HepG2 (cell line): Measurements from ENCODE around the gene CDA. TPM values are rescaled to one million over a fixed set of nuclear protein-coding genes. Genes with fewer than 3 reads are reported as not detected.

Source experiments
- GABPA ChIP-seq, 2 experiments: IDR thresholded peaks; 2 replicates each; pipeline ENCODE4 v1.6.1; 2011 to 2016; ENCODE audit warnings: low read depth in 2 of 2, low read length in 1 of 2, missing biosample characterization in 1 of 2, missing genetic modification characterization in 1 of 2
- GFI1 ChIP-seq: sonication (generic); formaldehyde crosslinking; IDR thresholded peaks from 2 replicates; pipeline ENCODE4 v1.5.0; 2020; ENCODE audit warnings: missing genetic modification reagents, mild to moderate bottlenecking, borderline replicate concordance
- KDM2A ChIP-seq: sonication (generic); formaldehyde crosslinking; IDR thresholded peaks from 2 replicates; pipeline ENCODE4 v1.4.0; 2020; ENCODE audit warnings: low read depth, missing genetic modification reagents, borderline replicate concordance
- KLF6 ChIP-seq: IDR thresholded peaks from 2 replicates; pipeline ENCODE4 v1.8.0; 2016; ENCODE audit warnings: missing biosample characterization, missing genetic modification reagents
- NR2F2 ChIP-seq: IDR thresholded peaks from 2 replicates; pipeline ENCODE4 v1.6.1; 2012; ENCODE audit warnings: low read depth, inconsistent platforms, borderline replicate concordance
- RFX5 ChIP-seq: IDR thresholded peaks from 2 replicates; pipeline ENCODE4 v1.6.1; 2011; ENCODE audit warnings: low read depth, low read length, improper control_type of control experiment
- SMYD3 ChIP-seq: sonication (generic); formaldehyde crosslinking; IDR thresholded peaks from 2 replicates; pipeline ENCODE4 v1.8.1; 2023; ENCODE audit warnings: mild to moderate bottlenecking, missing genetic modification reagents
- SNAPC2 ChIP-seq: sonication (generic); formaldehyde crosslinking; IDR thresholded peaks from 2 replicates; pipeline ENCODE4 v1.8.1; 2022; ENCODE audit warnings: mild to moderate bottlenecking, missing genetic modification reagents
- ZC3H13 ChIP-seq: sonication (generic); formaldehyde crosslinking; IDR thresholded peaks from 2 replicates; pipeline ENCODE4 v1.8.1; 2023; ENCODE audit warnings: mild to moderate bottlenecking, missing genetic modification reagents, moderate library complexity
- ZFP82 ChIP-seq: sonication (generic); formaldehyde crosslinking; IDR thresholded peaks from 2 replicates; pipeline ENCODE4 v1.5.1; 2020; ENCODE audit warnings: mild to moderate bottlenecking, missing genetic modification reagents, borderline replicate concordance
- ZMYM4 ChIP-seq: sonication (generic); formaldehyde crosslinking; IDR thresholded peaks from 2 replicates; pipeline ENCODE4 v1.8.1; 2023; ENCODE audit warnings: mild to moderate bottlenecking, missing genetic modification reagents
- ZNF451 ChIP-seq: sonication (generic); formaldehyde crosslinking; IDR thresholded peaks from 2 replicates; pipeline ENCODE4 v1.5.0; 2020; ENCODE audit warnings: mild to moderate bottlenecking, missing genetic modification reagents
- polyA plus RNA-seq, 8 experiments: library from polyadenylated mRNA; depleted of rRNA in 3 of 8; stranded (reverse) in 7 of 8; unstranded in 1 of 8; fragments of >200 nt; fragmentation: Illumina TruSeq in 4 of 8; extraction: Trizol in 4 of 8; gene quantifications; 2 replicates each; pipeline versions ENCODE4 v1.2.1 to v1.2.3, GENCODE V29; 2011 to 2016; ENCODE audit warnings: low read depth in 4 of 8, missing spikeins in 1 of 8, mixed read lengths in 1 of 8; ENCODE audit not compliant: insufficient read depth in 1 of 8
- total RNA-seq, 5 experiments: library from RNA; depleted of rRNA; stranded (reverse); fragments of >200 nt; fragmentation: Illumina TruSeq; extraction: Trizol; gene quantifications; 2 replicates each; pipeline ENCODE4 v1.2.3, GENCODE V29; 2016; ENCODE audit warnings: low read depth in 1 of 5
- TF ChIP-seq, protein P1 (sequence below): sonication (generic); formaldehyde crosslinking; conservative IDR thresholded peaks from 2 replicates; pipeline ENCODE4 v1.4.0; 2020; ENCODE audit warnings: mild to moderate bottlenecking, missing genetic modification reagents, moderate library complexity
- TF ChIP-seq, protein P2 (sequence below): sonication (generic); formaldehyde crosslinking; IDR thresholded peaks from 2 replicates; pipeline ENCODE4 v1.5.0; 2020; ENCODE audit warnings: missing genetic modification reagents, mild to moderate bottlenecking, borderline replicate concordance
- TF ChIP-seq, protein P3 (sequence below): sonication (generic); formaldehyde crosslinking; IDR thresholded peaks from 2 replicates; pipeline ENCODE4 v1.5.0; 2020; ENCODE audit warnings: mild to moderate bottlenecking, missing genetic modification reagents, borderline replicate concordance
- TF ChIP-seq, protein P4 (sequence below): sonication (generic); formaldehyde crosslinking; IDR thresholded peaks from 2 replicates; pipeline ENCODE4 v1.8.0; 2022; ENCODE audit warnings: low read depth, missing genetic modification reagents
- TF ChIP-seq, protein P5 (sequence below): IDR thresholded peaks from 2 replicates; pipeline ENCODE4 v1.6.1; 2016; ENCODE audit warnings: missing biosample characterization, missing genetic modification reagents, low read depth

Gene CDA
- total and polyA plus RNA-seq, 2 of the 13 experiments (the other 11 are each of a cell fraction or from before 2014, with no cell fraction given) = 0.66 to 2.1 TPM

DNA sequence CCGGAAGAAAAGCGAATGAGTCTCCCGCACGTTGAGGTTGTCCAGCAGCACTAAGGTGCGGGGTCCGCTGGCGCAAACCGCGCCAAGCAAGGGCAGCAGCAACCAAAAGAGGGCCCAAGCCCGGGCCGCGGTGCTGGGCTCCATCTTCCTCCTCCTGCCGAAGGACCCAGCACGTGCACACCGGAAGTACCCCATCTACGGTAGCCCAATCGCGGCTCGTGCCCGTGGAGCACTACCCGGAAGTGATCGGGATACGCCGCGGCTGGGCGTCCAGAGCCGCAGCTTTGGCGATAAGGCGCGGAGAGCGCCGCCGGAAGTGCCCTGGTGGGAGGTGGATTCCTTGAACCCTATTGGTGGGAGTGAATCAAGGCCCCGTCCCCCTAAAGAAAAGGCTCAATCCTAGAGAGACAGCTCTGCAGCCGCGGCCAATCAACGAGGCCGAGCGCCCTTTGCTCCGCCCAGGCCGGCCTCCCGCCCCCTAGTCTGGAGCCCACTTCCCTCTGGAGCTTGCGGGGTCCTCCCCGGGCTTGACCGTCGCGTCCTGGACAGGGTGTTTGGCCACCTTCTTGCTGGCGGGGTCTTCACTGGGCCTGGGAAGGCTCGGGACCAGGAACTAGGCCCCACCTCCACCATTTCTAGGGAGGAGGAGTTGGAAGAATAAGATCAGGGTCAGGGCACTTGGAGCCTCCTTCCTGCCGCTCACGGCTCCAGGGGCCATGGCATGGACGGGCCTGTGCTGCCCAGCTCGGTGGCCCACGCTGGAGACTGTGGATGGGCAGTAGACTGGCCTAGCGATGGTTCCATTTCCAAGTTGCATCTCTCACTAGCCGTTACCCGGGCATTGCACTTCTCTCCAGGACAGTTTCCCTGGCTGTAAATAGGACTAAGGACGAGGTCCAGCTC lies 72.6 kb downstream of the CDA start, which contains the start of gene DDOST (continued):
- TF ChIP-seq, protein P1, sequence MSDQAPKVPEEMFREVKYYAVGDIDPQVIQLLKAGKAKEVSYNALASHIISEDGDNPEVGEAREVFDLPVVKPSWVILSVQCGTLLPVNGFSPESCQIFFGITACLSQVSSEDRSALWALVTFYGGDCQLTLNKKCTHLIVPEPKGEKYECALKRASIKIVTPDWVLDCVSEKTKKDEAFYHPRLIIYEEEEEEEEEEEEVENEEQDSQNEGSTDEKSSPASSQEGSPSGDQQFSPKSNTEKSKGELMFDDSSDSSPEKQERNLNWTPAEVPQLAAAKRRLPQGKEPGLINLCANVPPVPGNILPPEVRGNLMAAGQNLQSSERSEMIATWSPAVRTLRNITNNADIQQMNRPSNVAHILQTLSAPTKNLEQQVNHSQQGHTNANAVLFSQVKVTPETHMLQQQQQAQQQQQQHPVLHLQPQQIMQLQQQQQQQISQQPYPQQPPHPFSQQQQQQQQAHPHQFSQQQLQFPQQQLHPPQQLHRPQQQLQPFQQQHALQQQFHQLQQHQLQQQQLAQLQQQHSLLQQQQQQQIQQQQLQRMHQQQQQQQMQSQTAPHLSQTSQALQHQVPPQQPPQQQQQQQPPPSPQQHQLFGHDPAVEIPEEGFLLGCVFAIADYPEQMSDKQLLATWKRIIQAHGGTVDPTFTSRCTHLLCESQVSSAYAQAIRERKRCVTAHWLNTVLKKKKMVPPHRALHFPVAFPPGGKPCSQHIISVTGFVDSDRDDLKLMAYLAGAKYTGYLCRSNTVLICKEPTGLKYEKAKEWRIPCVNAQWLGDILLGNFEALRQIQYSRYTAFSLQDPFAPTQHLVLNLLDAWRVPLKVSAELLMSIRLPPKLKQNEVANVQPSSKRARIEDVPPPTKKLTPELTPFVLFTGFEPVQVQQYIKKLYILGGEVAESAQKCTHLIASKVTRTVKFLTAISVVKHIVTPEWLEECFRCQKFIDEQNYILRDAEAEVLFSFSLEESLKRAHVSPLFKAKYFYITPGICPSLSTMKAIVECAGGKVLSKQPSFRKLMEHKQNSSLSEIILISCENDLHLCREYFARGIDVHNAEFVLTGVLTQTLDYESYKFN (CRISPR knock-in tag) = peak; percentile 47; the same call in 1 of the 2 replicates
- TF ChIP-seq ZC3H13 (no peak), GABPA (IDR thresholded peaks at IDR 0.05; ENCODE audit: low read depth, low read length) (peak; percentile 93), GABPA (CRISPR knock-in tag; IDR thresholded peaks at IDR 0.05; ENCODE audit: low read depth) (peak; percentile 99), ZFP82 (CRISPR knock-in tag) (no peak), ZMYM4 (peak; percentile 88), KLF6 (CRISPR knock-in tag) (0 out of 2 replicates have a peak, but pooled peaks have one; percentile 14), SNAPC2 (CRISPR knock-in tag) (peak; percentile 91; the same call in 1 of the 2 replicates), KDM2A (CRISPR knock-in tag) (peak; percentile 88), ZNF451 (CRISPR knock-in tag) (no peak; the same call in 1 of the 2 replicates), RFX5 (0 out of 2 replicates have a peak, but pooled peaks have one; percentile 29), SMYD3 (CRISPR knock-in tag) (peak; percentile 75), GFI1 (CRISPR knock-in tag) (no peak), NR2F2 (no peak; the same call in 1 of the 2 replicates)
- TF ChIP-seq, protein P2, sequence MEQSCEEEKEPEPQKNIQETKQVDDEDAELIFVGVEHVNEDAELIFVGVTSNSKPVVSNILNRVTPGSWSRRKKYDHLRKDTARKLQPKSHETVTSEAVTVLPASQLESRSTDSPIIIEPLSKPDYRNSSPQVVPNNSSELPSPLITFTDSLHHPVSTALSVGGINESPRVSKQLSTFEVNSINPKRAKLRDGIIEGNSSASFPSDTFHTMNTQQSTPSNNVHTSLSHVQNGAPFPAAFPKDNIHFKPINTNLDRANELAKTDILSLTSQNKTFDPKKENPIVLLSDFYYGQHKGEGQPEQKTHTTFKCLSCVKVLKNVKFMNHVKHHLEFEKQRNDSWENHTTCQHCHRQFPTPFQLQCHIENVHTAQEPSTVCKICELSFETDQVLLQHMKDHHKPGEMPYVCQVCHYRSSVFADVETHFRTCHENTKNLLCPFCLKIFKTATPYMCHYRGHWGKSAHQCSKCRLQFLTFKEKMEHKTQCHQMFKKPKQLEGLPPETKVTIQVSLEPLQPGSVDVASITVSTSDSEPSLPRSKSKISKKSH = 0 out of 2 replicates have a peak, but pooled peaks have one; percentile 19
- TF ChIP-seq, protein P3, sequence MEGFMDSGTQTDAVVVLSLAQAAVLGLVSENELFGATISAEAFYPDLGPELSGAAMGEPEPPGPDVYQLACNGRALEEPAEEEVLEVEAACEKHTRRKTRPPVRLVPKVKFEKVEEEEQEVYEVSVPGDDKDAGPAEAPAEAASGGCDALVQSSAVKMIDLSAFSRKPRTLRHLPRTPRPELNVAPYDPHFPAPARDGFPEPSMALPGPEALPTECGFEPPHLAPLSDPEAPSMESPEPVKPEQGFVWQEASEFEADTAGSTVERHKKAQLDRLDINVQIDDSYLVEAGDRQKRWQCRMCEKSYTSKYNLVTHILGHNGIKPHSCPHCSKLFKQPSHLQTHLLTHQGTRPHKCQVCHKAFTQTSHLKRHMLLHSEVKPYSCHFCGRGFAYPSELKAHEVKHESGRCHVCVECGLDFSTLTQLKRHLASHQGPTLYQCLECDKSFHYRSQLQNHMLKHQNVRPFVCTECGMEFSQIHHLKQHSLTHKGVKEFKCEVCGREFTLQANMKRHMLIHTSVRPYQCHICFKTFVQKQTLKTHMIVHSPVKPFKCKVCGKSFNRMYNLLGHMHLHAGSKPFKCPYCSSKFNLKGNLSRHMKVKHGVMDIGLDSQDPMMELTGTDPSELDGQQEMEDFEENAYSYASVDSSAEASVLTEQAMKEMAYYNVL (CRISPR knock-in tag) = 0 out of 2 replicates have a peak, but pooled peaks have one; percentile 61
- TF ChIP-seq, protein P4, sequence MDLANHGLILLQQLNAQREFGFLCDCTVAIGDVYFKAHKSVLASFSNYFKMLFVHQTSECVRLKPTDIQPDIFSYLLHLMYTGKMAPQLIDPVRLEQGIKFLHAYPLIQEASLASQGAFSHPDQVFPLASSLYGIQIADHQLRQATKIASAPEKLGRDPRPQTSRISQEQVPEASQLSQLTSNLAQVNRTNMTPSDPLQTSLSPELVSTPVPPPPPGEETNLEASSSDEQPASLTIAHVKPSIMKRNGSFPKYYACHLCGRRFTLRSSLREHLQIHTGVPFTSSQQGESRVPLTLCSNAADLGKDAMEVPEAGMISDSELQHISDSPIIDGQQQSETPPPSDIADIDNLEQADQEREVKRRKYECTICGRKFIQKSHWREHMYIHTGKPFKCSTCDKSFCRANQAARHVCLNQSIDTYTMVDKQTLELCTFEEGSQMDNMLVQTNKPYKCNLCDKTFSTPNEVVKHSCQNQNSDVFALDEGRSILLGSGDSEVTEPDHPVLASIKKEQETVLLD (CRISPR knock-in tag) = 0 out of 2 replicates have a peak, but pooled peaks have one; percentile 59
- TF ChIP-seq, protein P5, sequence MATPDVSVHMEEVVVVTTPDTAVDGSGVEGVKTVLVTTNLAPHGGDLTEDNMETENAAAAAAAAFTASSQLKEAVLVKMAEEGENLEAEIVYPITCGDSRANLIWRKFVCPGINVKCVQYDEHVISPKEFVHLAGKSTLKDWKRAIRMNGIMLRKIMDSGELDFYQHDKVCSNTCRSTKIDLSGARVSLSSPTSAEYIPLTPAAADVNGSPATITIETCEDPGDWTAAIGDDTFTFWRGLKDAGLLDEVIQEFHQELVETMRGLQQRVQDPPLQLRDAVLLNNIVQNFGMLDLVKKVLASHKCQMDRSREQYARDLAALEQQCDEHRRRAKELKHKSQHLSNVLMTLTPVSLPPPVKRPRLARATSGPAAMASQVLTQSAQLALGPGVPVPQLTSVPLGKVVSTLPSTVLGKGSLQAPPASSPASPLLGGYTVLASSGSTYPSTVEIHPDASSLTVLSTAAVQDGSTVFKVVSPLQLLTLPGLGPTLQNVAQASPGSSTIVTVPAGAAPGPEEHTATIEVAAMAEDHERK = peak; percentile 77
